ENCODE results near the gene RNF180. TPM values are rescaled to one million over a fixed set of nuclear protein-coding genes. Genes with fewer than 3 reads are reported as not detected.

RNF180 gene, protein sequence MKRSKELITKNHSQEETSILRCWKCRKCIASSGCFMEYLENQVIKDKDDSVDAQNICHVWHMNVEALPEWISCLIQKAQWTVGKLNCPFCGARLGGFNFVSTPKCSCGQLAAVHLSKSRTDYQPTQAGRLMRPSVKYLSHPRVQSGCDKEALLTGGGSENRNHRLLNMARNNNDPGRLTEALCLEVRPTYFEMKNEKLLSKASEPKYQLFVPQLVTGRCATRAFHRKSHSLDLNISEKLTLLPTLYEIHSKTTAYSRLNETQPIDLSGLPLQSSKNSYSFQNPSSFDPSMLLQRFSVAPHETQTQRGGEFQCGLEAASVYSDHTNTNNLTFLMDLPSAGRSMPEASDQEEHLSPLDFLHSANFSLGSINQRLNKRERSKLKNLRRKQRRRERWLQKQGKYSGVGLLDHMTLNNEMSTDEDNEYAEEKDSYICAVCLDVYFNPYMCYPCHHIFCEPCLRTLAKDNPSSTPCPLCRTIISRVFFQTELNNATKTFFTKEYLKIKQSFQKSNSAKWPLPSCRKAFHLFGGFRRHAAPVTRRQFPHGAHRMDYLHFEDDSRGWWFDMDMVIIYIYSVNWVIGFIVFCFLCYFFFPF
- polyA plus RNA-seq, result 1 to 10 TPM in 1 of 2 donors, under 1 TPM in 1; 0.63 to 1.0 TPM

DNA sequence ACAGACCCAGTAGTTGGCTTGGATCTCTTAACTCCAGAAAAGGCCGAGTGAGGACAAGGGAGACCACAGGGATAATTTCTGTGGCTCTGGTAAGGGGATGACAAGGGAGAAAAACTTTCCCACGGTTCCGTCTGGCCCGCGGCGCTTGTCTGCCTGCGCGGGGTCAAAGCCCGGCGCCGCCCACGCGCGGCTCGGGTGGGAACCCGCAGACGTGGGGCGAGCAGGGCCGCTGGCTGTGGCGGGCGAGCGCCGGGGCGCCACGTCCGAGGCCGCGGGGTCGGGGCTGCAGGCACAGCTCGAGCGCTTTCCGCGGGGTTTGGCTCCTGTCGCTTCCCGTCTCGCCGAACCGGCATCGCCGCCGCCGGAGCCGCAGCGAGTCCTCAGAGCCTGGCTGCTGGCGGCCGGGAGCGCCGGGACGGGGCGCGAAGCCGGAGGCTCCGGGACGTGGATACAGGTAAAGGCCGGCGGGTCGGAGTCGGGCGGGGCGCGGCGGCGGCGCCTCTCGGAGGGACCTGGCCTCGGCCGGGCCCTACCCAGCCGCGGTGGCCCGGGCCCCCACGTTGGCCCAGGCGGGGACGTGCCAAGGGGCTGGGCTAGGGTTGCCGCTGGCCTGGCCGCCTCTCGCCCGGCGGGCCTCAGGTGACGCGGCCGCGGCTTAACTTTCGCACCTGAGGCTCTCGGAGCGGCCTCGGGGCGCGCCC, at the start of gene RNF180:
RNF180 (plus strand) TSS at position 344 of the 701 bp plus-strand sequence. CDS start 34,965 bp downstream, outside the sequence.
- Histone ChIP-seq H3K4me1 (ENCODE audit: control insufficient read depth in 2 of 2, insufficient read depth in 2 of 2, low read length in 1 of 2) (no peaks in the 10 kb centered on the region), H3K36me3 (ENCODE audit: control insufficient read depth in 2 of 2, insufficient read depth in 2 of 2, low read length in 1 of 2) (no peaks in the 10 kb centered on the region), H3K4me3 (ENCODE audit: low read depth in 1 of 2, low read length in 2 of 2) (peak within 1 kb of the TSS; percentile 78 to 79), H3K9me3 (ENCODE audit: control insufficient read depth in 2 of 2, insufficient read depth in 1 of 2, low read depth in 1 of 2, low read length in 1 of 2) (no peaks in the 10 kb centered on the region), H3K27me3 (ENCODE audit: control insufficient read depth in 1 of 2, insufficient read depth in 2 of 2, low read length in 2 of 2) (no peaks in the 10 kb centered on the region), H3K27ac (ENCODE audit: low read depth in 2 of 2, low read length in 1 of 2) (peak within 1 kb of the TSS; percentile 48 to 74)
- 1 to 2% methylated on average over 85 to 88 of the region's 88 CpGs for WGBS, 2 donors

DNA sequence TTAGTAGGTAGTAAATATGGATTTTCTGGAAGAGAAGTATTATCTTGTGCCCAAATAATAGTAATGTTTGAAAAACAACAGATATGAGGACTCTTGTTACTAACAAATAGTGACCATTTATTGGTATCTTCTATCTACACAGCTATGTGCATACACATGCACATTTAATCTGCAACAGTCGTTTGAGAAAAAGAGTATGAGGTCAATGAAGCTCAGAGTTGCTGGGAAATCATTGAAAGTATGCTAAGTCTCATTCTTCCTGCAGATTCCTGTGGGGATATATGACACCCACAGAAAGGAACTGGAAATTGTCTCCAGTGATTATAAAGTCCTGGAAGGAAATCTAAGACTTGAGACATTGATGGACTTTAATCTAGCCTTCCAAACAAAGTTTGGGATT, 40.1 kb upstream of the RNF180 start:
- Histone ChIP-seq H3K36me3 (ENCODE audit: control insufficient read depth in 2 of 2, insufficient read depth in 2 of 2, low read length in 1 of 2) (no peaks in the 10 kb centered on the region), H3K4me3 (ENCODE audit: low read depth in 1 of 2, low read length in 2 of 2) (no peak overlapping the region), H3K27me3 (ENCODE audit: control insufficient read depth in 1 of 2, insufficient read depth in 2 of 2, low read length in 2 of 2) (no peaks in the 10 kb centered on the region), H3K27ac (ENCODE audit: low read depth in 2 of 2, low read length in 1 of 2) (no peak overlapping the region), H3K9me3 (ENCODE audit: control insufficient read depth in 2 of 2, insufficient read depth in 1 of 2, low read depth in 1 of 2, low read length in 1 of 2) (no peaks in the 10 kb centered on the region), H3K4me1 (ENCODE audit: control insufficient read depth in 2 of 2, insufficient read depth in 2 of 2, low read length in 1 of 2) (no peaks in the 10 kb centered on the region)
- WGBS, 2 donors, result 29 to 33% methylated on average over 1 of the region's 1 CpG

DNA sequence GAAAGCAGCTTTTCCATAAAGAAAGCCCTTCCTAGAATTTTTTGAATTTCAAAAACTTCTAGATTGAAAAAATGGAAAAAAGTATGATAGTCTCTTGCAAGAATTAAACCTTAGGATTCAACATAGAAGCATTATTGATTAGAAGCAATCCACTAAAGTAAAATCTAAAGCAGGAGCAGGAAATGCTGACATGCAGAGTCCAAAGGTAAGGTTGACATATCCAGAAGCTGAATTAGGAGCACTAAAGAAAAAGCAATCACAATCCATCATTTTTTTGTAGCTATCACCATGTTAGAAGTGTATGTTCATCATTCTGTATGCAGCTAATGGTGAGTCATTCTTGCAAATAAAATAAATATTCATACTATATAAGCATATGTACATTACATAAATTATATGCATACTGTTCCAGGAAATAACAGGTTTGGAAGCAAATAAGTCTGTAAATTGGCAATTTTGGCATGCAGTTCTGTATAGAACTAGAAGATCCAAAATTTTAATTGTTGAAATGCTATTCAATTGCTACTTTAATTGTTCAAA, 39.4 kb upstream of the RNF180 start:
- Histone ChIP-seq H3K4me1 (ENCODE audit: control insufficient read depth in 2 of 2, insufficient read depth in 2 of 2, low read length in 1 of 2) (no peaks in the 10 kb centered on the region), H3K27ac (ENCODE audit: low read depth in 2 of 2, low read length in 1 of 2) (no peak overlapping the region), H3K4me3 (ENCODE audit: low read depth in 1 of 2, low read length in 2 of 2) (no peak overlapping the region)

DNA sequence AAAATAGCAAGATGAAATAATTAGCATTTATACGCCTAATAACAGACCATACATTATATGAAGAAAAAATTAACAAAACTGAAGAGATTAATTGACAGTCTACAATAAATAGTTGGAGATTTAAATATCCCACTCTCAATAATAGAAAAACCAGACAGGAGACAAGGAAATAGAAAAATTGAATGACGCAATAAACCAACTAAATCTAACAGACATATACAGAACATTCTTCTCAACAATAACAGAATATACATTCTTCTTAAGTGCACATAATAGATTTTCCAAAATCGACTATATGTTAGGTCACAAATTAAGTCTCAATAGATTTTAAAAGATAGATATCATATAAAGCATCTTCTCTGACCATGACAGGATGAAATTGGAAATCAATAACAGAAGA, 25.6 kb upstream of the RNF180 start:
- Histone ChIP-seq H3K4me3 (ENCODE audit: low read depth in 1 of 2, low read length in 2 of 2) (no peak overlapping the region), H3K9me3 (ENCODE audit: control insufficient read depth in 2 of 2, insufficient read depth in 1 of 2, low read depth in 1 of 2, low read length in 1 of 2) (no peaks in the 10 kb centered on the region), H3K36me3 (ENCODE audit: control insufficient read depth in 2 of 2, insufficient read depth in 2 of 2, low read length in 1 of 2) (no peaks in the 10 kb centered on the region), H3K27ac (ENCODE audit: low read depth in 2 of 2, low read length in 1 of 2) (no peak overlapping the region), H3K4me1 (ENCODE audit: control insufficient read depth in 2 of 2, insufficient read depth in 2 of 2, low read length in 1 of 2) (no peaks in the 10 kb centered on the region), H3K27me3 (ENCODE audit: control insufficient read depth in 1 of 2, insufficient read depth in 2 of 2, low read length in 2 of 2) (no peaks in the 10 kb centered on the region)
- WGBS, 2 donors, result 83 to 88% methylated on average over 3 of the region's 3 CpGs

More for the DNA sequence above, 39.4 kb upstream of the RNF180 start:
- Histone ChIP-seq H3K36me3 (ENCODE audit: control insufficient read depth in 2 of 2, insufficient read depth in 2 of 2, low read length in 1 of 2) (no peaks in the 10 kb centered on the region), H3K27me3 (ENCODE audit: control insufficient read depth in 1 of 2, insufficient read depth in 2 of 2, low read length in 2 of 2) (no peaks in the 10 kb centered on the region), H3K9me3 (ENCODE audit: control insufficient read depth in 2 of 2, insufficient read depth in 1 of 2, low read depth in 1 of 2, low read length in 1 of 2) (no peaks in the 10 kb centered on the region)

DNA sequence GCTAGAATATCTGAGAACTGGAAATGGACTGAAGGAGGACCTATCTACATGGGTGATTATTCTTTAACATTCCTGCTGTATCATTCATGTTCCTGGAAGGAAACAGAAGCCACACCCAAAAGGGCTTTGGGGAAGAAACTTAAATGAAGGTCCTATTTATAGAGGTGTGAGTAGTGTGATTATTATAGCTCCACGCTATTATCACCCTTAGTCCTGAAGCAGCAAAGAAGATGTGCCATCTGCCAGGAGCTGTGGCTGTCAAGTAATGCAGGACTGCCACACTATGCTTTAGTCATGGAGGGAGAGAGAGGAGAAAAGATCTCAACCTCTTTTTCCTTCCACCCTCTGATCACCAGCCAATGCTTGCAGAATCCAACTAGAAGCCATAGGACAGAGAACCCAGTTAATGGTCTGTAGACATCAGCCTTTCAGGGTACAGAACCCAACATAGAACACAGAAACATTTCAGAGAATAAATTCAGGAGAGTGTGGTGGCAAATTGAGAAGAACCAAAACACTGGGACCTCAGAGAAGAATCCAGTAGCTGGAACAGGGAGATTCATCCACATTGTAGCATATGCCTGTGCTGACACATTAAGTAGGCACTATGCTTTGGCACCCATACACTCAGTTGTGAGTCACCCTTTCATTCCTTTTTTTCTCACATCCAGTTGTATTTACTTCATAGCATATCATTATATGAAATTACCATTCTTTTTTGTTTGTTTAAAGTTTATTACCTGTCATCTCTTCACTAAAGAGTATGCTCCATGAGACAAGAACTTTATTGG, 21.0 kb upstream of the RNF180 start:
- H3K36me3 ChIP-seq (ENCODE audit: control insufficient read depth in 2 of 2, insufficient read depth in 2 of 2, low read length in 1 of 2), result no peaks in the 10 kb centered on the region
- no peaks in the 10 kb centered on the region for H3K27me3 ChIP-seq (ENCODE audit: control insufficient read depth in 1 of 2, insufficient read depth in 2 of 2, low read length in 2 of 2)
- H3K4me3 ChIP-seq (ENCODE audit: low read depth in 1 of 2, low read length in 2 of 2), result no peak overlapping the region
- H3K4me1 ChIP-seq (ENCODE audit: control insufficient read depth in 2 of 2, insufficient read depth in 2 of 2, low read length in 1 of 2), result no peaks in the 10 kb centered on the region
- peak overlapping the region; percentile 27 to 68 for H3K27ac ChIP-seq (ENCODE audit: low read depth in 2 of 2, low read length in 1 of 2)
- H3K9me3 ChIP-seq (ENCODE audit: control insufficient read depth in 2 of 2, insufficient read depth in 1 of 2, low read depth in 1 of 2, low read length in 1 of 2), result no peaks in the 10 kb centered on the region
- WGBS, 2 donors, result 33 to 35% methylated on average over 1 of the region's 1 CpG

DNA sequence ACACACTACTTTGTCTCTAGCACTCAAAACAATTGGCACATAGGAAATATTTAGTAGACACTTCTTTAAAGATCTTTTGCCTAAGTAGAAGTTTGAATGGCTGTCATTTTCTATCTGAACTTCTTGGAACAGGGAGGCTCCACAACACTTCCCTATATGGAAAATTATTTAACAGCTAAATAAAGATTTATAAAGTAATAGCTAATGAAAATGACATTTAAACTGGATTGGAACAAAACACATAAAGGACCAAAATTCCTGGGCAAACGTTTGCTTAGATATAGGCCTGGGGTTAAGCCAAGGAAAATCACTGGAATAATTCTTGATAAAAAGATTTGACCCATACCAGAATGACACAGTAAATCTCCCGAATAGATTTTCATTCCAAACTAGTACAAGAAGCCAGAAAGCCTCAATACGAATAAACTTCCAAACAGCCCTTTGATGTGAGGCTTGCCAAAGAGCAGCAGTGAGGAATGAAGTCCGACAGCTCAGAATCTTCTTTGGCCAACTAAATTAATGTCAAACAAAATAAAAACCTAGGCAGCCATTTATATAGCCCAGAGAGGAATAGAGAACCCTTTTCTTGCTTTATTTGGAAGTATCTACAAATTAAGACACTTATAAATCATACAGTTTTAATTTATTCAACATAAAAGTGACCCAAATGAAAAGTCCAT, 20.3 kb upstream of the RNF180 start:
- H3K4me1 ChIP-seq (ENCODE audit: control insufficient read depth in 2 of 2, insufficient read depth in 2 of 2, low read length in 1 of 2), result no peaks in the 10 kb centered on the region
- H3K36me3 ChIP-seq (ENCODE audit: control insufficient read depth in 2 of 2, insufficient read depth in 2 of 2, low read length in 1 of 2), result no peaks in the 10 kb centered on the region
- no peak overlapping the region for H3K4me3 ChIP-seq (ENCODE audit: low read depth in 1 of 2, low read length in 2 of 2)
- H3K9me3 ChIP-seq (ENCODE audit: control insufficient read depth in 2 of 2, insufficient read depth in 1 of 2, low read depth in 1 of 2, low read length in 1 of 2), result no peaks in the 10 kb centered on the region
- 21 to 32% methylated on average over 4 of the region's 4 CpGs for WGBS, 2 donors
- no peak overlapping the region for H3K27ac ChIP-seq (ENCODE audit: low read depth in 2 of 2, low read length in 1 of 2)
- no peaks in the 10 kb centered on the region for H3K27me3 ChIP-seq (ENCODE audit: control insufficient read depth in 1 of 2, insufficient read depth in 2 of 2, low read length in 2 of 2)

DNA sequence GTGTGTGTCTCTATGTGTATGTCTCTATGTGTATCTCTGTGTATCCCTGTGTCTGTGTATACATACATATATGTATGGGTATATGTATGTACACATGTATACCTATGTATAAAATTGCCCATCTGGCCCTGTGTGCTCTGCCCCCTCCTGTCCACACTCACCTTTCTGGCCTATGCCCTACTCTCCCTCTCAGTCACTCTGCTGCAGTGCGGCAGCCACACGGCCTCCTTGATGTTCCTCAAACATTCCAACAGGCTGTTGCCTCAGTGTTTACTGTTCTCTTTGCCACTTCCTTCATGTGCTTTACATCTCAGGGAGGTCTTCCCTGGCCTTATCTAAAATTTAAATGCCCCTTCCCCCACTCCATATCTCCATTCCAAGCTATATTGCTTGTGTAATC, 18.3 kb upstream of the RNF180 start:
- H3K36me3 ChIP-seq (ENCODE audit: control insufficient read depth in 2 of 2, insufficient read depth in 2 of 2, low read length in 1 of 2), result no peaks in the 10 kb centered on the region
- H3K27me3 ChIP-seq (ENCODE audit: control insufficient read depth in 1 of 2, insufficient read depth in 2 of 2, low read length in 2 of 2), result no peaks in the 10 kb centered on the region
- H3K27ac ChIP-seq (ENCODE audit: low read depth in 2 of 2, low read length in 1 of 2), result no peak overlapping the region
- no peaks in the 10 kb centered on the region for H3K4me1 ChIP-seq (ENCODE audit: control insufficient read depth in 2 of 2, insufficient read depth in 2 of 2, low read length in 1 of 2)
- WGBS, 2 donors, result 61 to 93% methylated on average over 2 of the region's 2 CpGs
- peaks cover 0 to 2% of the 10 kb centered on the region in 2 donors for H3K9me3 ChIP-seq (ENCODE audit: control insufficient read depth in 2 of 2, insufficient read depth in 1 of 2, low read depth in 1 of 2, low read length in 1 of 2)
- no peak overlapping the region for H3K4me3 ChIP-seq (ENCODE audit: low read depth in 1 of 2, low read length in 2 of 2)

DNA sequence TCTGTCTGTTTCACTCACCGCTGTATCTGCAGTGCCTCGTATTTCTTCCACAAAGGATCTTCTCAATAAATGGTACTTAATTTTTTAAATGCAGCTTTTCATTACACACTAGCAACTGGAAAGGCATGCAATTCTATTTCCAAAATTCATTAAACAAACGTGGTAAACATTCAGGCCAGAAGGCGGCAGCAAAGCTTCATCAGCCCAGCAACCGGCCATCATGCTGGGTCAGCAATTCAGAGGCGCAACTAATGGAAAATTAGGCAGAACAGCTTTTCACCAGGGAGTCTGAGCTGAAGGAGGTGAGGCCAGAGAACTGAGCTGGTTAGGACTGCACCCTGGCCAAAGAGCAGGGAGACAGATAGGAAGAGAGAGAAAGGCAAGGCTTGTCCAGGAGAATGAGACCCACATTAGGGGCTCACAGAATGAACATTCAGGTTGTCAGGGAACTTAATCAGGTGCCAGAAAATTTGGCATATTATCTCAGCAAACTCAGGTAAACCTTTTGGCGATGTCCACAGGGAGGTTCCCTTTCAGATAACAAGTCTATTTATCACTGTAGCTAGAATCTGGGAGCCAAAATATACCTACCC, 17.7 kb upstream of the RNF180 start:
- H3K27ac ChIP-seq (ENCODE audit: low read depth in 2 of 2, low read length in 1 of 2), result no peak overlapping the region
- no peak overlapping the region for H3K4me3 ChIP-seq (ENCODE audit: low read depth in 1 of 2, low read length in 2 of 2)
- 12 to 15% methylated on average over 7 of the region's 7 CpGs for WGBS, 2 donors
- H3K27me3 ChIP-seq (ENCODE audit: control insufficient read depth in 1 of 2, insufficient read depth in 2 of 2, low read length in 2 of 2), result no peaks in the 10 kb centered on the region
- peaks cover 0 to 2% of the 10 kb centered on the region in 2 donors for H3K9me3 ChIP-seq (ENCODE audit: control insufficient read depth in 2 of 2, insufficient read depth in 1 of 2, low read depth in 1 of 2, low read length in 1 of 2)
- no peaks in the 10 kb centered on the region for H3K4me1 ChIP-seq (ENCODE audit: control insufficient read depth in 2 of 2, insufficient read depth in 2 of 2, low read length in 1 of 2)
- H3K36me3 ChIP-seq (ENCODE audit: control insufficient read depth in 2 of 2, insufficient read depth in 2 of 2, low read length in 1 of 2), result no peaks in the 10 kb centered on the region

Data from esophagus (tissue), 2 donors.